Measurements from ENCODE around the gene AGBL2.

The AGBL2 gene

GRCh38 chr11:47628026-47628425 lies 87.1 kb downstream of the AGBL2 start:
- no peak overlapping the region for H3K27ac ChIP-seq
- H3K4me1 ChIP-seq (ENCODE audit: control insufficient read depth in 1 of 2, insufficient read depth in 1 of 2, low read depth in 1 of 2, low read length in 1 of 2) = no peaks in the 10 kb centered on the region
- H3K36me3 ChIP-seq = peaks cover 83% of the 10 kb centered on the region
- H3K9me3 ChIP-seq = no peaks in the 10 kb centered on the region
- no peak overlapping the region for H3K4me3 ChIP-seq (ENCODE audit: low read depth in 1 of 2, low read length in 1 of 2)
- TF ChIP-seq, protein P1, sequence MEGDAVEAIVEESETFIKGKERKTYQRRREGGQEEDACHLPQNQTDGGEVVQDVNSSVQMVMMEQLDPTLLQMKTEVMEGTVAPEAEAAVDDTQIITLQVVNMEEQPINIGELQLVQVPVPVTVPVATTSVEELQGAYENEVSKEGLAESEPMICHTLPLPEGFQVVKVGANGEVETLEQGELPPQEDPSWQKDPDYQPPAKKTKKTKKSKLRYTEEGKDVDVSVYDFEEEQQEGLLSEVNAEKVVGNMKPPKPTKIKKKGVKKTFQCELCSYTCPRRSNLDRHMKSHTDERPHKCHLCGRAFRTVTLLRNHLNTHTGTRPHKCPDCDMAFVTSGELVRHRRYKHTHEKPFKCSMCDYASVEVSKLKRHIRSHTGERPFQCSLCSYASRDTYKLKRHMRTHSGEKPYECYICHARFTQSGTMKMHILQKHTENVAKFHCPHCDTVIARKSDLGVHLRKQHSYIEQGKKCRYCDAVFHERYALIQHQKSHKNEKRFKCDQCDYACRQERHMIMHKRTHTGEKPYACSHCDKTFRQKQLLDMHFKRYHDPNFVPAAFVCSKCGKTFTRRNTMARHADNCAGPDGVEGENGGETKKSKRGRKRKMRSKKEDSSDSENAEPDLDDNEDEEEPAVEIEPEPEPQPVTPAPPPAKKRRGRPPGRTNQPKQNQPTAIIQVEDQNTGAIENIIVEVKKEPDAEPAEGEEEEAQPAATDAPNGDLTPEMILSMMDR (IDR thresholded peaks at IDR 0.05) = no peak
- no peaks in the 10 kb centered on the region for H3K27me3 ChIP-seq

GRCh38 chr11:47626234-47626633 lies 88.9 kb downstream of the AGBL2 start:
- no peaks in the 10 kb centered on the region for H3K4me1 ChIP-seq (ENCODE audit: control insufficient read depth in 1 of 2, insufficient read depth in 1 of 2, low read depth in 1 of 2, low read length in 1 of 2)
- TF ChIP-seq, protein P1 (IDR thresholded peaks at IDR 0.05) = no peak

DNA sequence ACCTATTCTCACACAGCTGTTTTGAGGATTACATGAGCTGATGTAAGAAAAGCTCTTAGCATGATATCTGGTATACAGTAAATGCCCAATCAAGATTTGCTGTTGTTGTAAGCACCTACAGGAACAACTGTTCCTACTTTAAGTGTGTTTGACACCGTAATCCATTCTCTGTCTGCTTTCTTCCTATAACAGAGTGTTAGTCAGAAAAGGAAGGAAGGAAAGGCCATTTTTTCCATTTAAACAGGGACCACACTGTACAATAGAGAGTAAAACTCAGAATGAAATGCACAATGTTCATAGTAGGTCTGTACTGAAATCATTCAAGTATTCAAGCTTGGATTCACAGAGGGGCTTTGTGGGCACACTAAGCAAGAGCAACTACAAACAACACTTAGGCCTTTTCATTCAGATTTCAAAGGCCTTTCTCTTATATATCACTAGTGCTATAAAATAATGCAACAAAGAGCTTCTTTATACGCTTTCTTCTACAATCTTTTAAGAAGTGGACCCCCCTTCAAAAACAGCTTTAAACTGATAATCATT lies 94.3 kb downstream of the AGBL2 start:
- Histone ChIP-seq H3K9me3 (no peaks in the 10 kb centered on the region), H3K36me3 (peaks cover 79% of the 10 kb centered on the region), H3K4me1 (ENCODE audit: control insufficient read depth in 1 of 2, insufficient read depth in 1 of 2, low read depth in 1 of 2, low read length in 1 of 2) (no peaks in the 10 kb centered on the region), H3K27me3 (no peaks in the 10 kb centered on the region), H3K4me3 (ENCODE audit: low read depth in 1 of 2, low read length in 1 of 2) (no peak overlapping the region), H3K27ac (no peak overlapping the region)
- TF ChIP-seq, protein P1 (IDR thresholded peaks at IDR 0.05) = no peak

More at GRCh38 chr11:47626234-47626633, 88.9 kb downstream of the AGBL2 start:
- Histone ChIP-seq H3K36me3 (peaks cover 91% of the 10 kb centered on the region), H3K4me3 (ENCODE audit: low read depth in 1 of 2, low read length in 1 of 2) (no peak overlapping the region), H3K9me3 (no peaks in the 10 kb centered on the region), H3K27me3 (no peaks in the 10 kb centered on the region), H3K27ac (no peak overlapping the region)

GRCh38 chr11:47617417-47617809 lies 97.8 kb downstream of the AGBL2 start:
- H3K27ac ChIP-seq = no peak overlapping the region
- H3K4me1 ChIP-seq (ENCODE audit: control insufficient read depth in 1 of 2, insufficient read depth in 1 of 2, low read depth in 1 of 2, low read length in 1 of 2) = no peaks in the 10 kb centered on the region
- peaks cover 48% of the 10 kb centered on the region for H3K36me3 ChIP-seq
- TF ChIP-seq, protein P1 (IDR thresholded peaks at IDR 0.05) = no peak
- H3K4me3 ChIP-seq (ENCODE audit: low read depth in 1 of 2, low read length in 1 of 2) = no peak overlapping the region
- no peaks in the 10 kb centered on the region for H3K27me3 ChIP-seq
- H3K9me3 ChIP-seq = no peaks in the 10 kb centered on the region

DNA sequence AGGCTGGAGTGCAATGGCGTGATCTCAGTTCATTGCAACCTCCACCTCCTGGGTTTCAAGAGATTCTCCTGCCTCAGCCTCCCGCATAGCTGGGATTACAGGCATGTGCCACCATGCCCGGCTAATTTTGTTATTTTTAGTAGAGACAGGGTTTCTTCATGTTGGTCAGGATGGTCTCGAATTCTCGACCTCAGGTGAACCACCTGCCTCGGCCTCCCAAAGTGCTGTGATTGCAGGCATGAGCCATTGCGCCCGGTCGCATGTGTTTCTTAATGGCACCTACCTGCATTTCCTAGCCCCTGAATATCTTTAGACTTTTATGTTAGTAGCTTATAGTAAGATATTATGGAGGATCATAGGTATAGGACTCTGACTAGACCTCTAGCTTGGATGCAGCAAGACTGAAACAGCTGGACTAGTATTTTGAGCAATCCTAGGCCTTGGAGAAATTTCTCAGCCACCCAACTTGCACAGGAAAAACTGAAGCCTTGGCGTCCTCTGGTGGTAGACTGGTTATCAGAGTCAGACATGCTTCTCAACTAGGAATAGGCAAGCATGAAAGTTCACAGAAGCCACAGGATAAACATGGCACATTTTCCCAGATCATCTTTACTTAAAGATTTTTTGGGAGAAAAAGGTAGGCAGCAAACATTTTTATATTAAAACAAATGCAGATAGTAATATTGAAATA lies 98.3 kb downstream of the AGBL2 start:
- H3K9me3 ChIP-seq = no peaks in the 10 kb centered on the region
- no peaks in the 10 kb centered on the region for H3K4me1 ChIP-seq (ENCODE audit: control insufficient read depth in 1 of 2, insufficient read depth in 1 of 2, low read depth in 1 of 2, low read length in 1 of 2)
- H3K27me3 ChIP-seq = no peaks in the 10 kb centered on the region
- peaks cover 43% of the 10 kb centered on the region for H3K36me3 ChIP-seq
- no peak overlapping the region for H3K4me3 ChIP-seq (ENCODE audit: low read depth in 1 of 2, low read length in 1 of 2)
- H3K27ac ChIP-seq = no peak overlapping the region
- TF ChIP-seq, protein P1 (IDR thresholded peaks at IDR 0.05) = no peak
